ENCODE data around the gene JUND. TPM values are rescaled to one million over a fixed set of nuclear protein-coding genes. Genes with fewer than 3 reads are reported as not detected.

The JUND gene
- total RNA-seq, 2 donors from 2014 or later: 521 to 844 TPM

DNA sequence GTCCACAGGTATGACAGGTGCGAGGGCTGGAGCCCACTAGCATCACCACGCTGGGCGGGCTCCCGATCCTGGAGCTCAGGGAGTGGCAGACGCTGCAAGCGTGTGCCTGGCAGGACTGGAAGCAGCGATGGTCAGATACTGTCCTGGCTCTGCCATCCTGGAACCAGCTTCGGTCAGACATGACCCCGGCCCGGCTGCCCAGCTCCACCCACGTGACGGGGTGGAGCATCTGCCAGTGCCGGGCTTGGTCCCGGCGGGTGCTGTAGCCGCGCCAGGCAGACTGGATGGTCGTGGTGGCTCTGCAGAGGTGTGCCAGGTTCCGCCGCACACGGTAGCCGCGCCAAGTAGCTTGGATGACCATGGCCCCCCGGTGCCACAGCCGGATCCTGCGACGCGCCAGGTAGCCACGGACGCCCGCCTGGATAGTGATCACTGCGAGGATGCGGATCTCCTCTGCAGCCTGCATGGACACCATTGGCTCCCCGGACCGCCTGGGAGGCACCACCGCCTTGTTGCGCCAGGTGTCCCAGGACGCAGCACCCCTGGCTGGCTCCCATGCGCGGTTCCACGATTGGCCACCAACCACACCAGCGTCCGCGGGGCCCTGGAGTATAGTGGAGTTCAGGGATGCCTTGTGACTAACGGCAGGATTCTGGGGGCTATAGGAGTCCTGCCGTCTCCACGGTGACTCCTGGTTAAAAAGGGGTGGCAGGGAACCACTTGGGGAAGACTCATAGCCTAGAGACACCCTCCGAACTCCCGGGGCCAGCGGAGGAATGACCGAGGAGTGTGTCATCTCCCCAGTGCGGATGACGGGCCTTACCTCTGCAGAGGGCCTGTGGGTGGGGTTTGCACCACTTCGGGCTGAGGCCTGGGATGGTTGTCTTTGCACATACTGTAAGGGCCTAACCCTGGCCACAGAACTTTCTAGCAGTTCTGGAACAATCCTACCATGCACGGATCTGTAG is 23.6 kb downstream of the JUND start:
- Histone ChIP-seq H3K4me3 (no peak overlapping the region), H3K9me3 (no peaks in the 10 kb centered on the region), H3K27ac (no peak overlapping the region), H3K36me3 (no peaks in the 10 kb centered on the region), H3K4me1 (replicated peaks) (no peaks in the 10 kb centered on the region), H3K27me3 (replicated peaks; ENCODE audit: insufficient read depth) (no peaks in the 10 kb centered on the region)
- DNase-seq (ENCODE audit: low spot score): no peak
- intact Hi-C loops (cut with DNase I): no loop called here
- WGBS: 90% methylated on average over 39 of the region's 55 CpGs
- TF ChIP-seq, protein P1, sequence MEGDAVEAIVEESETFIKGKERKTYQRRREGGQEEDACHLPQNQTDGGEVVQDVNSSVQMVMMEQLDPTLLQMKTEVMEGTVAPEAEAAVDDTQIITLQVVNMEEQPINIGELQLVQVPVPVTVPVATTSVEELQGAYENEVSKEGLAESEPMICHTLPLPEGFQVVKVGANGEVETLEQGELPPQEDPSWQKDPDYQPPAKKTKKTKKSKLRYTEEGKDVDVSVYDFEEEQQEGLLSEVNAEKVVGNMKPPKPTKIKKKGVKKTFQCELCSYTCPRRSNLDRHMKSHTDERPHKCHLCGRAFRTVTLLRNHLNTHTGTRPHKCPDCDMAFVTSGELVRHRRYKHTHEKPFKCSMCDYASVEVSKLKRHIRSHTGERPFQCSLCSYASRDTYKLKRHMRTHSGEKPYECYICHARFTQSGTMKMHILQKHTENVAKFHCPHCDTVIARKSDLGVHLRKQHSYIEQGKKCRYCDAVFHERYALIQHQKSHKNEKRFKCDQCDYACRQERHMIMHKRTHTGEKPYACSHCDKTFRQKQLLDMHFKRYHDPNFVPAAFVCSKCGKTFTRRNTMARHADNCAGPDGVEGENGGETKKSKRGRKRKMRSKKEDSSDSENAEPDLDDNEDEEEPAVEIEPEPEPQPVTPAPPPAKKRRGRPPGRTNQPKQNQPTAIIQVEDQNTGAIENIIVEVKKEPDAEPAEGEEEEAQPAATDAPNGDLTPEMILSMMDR (IDR thresholded peaks at IDR 0.05): no peak
- no peak for TF ChIP-seq POLR2AphosphoS5 (IDR thresholded peaks at IDR 0.05)
- no peak for TF ChIP-seq POLR2A (IDR thresholded peaks at IDR 0.05)

DNA sequence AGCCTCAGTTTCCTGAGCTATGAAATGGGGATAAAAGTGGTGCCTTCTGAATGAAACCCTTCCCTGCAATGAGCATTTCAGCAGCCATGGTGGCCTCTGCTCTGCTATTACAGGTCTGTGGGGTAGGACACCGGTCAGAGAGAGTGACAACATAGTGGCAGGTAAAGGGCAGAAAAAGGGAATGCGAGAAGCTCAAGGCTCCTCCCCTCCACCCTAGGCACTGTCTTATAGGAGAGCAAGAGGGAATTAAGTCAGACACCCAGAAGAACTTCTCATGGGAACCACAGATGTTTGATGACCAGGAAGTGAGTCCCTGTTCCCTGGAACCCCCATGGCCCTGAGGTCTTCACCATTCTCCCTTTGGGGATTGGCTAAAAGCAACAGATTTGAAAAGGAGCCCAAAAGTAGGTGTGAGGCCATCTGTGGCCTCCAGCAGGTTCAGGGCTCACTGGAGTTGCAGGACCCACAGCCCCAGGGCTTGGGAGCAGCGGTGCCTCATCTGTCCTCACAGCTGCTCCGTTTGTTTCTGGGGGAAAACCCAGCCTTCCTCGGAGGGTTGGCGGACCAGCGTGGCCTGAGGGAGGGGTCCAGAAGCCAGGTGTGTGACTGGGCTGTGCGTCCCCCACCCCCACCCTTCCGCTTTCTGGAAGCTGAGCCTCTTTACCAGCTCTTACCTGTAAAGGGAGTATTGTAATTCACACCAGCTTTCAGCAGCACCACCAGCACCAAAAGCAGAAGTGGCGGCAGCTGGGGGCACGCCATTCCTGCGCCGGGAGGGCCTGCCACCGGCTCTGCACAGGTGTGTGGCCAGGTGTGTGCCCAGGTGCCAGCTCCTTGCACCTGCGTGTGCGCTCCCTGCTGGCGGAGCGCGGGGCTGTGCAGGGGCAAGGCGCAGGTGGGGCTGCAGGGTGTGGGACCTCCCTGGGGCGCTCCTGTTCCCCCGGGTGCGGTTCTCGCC is 26.6 kb downstream of the JUND start:
- DNase-seq (ENCODE audit: low spot score): no peak
- no peak for TF ChIP-seq POLR2AphosphoS5 (IDR thresholded peaks at IDR 0.05)
- TF ChIP-seq, protein P1 (IDR thresholded peaks at IDR 0.05): peak in 1 of 4 experiments; percentile 45
- TF ChIP-seq POLR2A (IDR thresholded peaks at IDR 0.05): no peak
- no peaks in the 10 kb centered on the region for H3K27me3 ChIP-seq (replicated peaks; ENCODE audit: insufficient read depth)
- H3K36me3 ChIP-seq: no peaks in the 10 kb centered on the region
- H3K4me3 ChIP-seq: no peak overlapping the region
- intact Hi-C loops (cut with DNase I): loop anchor here (5.0 kb wide), 2 partner anchors 63 to 143 kb away; partner anchors contain the start of gene MPV17L2
- no peaks in the 10 kb centered on the region for H3K9me3 ChIP-seq
- no peaks in the 10 kb centered on the region for H3K4me1 ChIP-seq (replicated peaks)
- WGBS: 17% methylated on average over 24 of the region's 24 CpGs
- H3K27ac ChIP-seq: no peak overlapping the region

DNA sequence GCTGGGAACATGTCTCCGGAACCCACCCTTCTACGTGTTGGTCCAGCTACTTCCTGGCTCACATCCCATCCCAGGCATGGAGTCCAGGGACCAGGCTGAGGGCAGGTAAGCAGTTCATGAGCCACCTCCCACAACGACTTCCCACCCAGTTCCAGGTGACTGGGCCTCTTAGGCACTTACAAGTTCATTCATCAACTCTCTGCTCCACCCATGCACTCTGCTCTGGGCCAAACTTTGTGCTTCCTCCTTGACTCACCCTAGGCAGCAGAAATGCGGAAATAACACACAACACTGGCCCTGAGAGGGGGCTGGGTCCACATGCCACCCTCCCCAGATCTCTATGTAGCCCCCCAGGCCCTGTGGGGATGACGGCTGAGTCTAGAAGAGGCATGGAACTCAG is 27.7 kb downstream of the JUND start:
- intact Hi-C loops (cut with DNase I): loop anchor here (5.0 kb wide), 2 partner anchors 61 to 141 kb away; partner anchors contain the start of gene MPV17L2
- Histone ChIP-seq H3K36me3 (no peaks in the 10 kb centered on the region), H3K4me3 (no peak overlapping the region), H3K27ac (no peak overlapping the region), H3K4me1 (replicated peaks) (no peaks in the 10 kb centered on the region), H3K27me3 (replicated peaks; ENCODE audit: insufficient read depth) (no peaks in the 10 kb centered on the region), H3K9me3 (no peaks in the 10 kb centered on the region)
- 34% methylated on average over 5 of the region's 5 CpGs for WGBS
- no peak for TF ChIP-seq POLR2A (IDR thresholded peaks at IDR 0.05)
- TF ChIP-seq, protein P1 (IDR thresholded peaks at IDR 0.05): no peak
- TF ChIP-seq POLR2AphosphoS5 (IDR thresholded peaks at IDR 0.05): no peak
- no peak for DNase-seq (ENCODE audit: low spot score)

DNA sequence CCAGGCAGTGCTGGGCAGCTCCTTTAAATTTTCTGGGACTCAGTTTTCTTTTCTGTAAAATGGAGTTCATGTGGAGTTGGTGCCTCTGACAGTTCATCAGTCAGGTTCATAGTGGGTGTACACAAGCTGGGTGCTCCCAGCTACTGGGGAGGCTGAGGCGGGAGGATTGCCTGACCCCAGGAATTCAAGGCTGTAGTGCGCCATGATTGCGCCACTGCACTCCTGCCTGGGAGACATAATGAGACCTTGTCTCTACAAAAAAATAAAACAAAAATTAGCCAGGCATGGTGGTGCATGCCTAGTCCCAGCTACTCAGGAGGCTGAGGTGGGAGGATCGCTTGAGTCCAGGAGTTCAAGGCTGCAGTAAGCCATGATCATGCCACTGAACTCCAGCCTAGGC is 28.3 kb downstream of the JUND start:
- no peaks in the 10 kb centered on the region for H3K27me3 ChIP-seq (replicated peaks; ENCODE audit: insufficient read depth)
- no peak for TF ChIP-seq POLR2AphosphoS5 (IDR thresholded peaks at IDR 0.05)
- no peak for TF ChIP-seq POLR2A (IDR thresholded peaks at IDR 0.05)
- TF ChIP-seq, protein P1 (IDR thresholded peaks at IDR 0.05): no peak
- H3K4me1 ChIP-seq (replicated peaks): no peaks in the 10 kb centered on the region
- no peak overlapping the region for H3K4me3 ChIP-seq
- H3K27ac ChIP-seq: no peak overlapping the region
- DNase-seq (ENCODE audit: low spot score): no peak
- H3K36me3 ChIP-seq: no peaks in the 10 kb centered on the region
- no peaks in the 10 kb centered on the region for H3K9me3 ChIP-seq
- intact Hi-C loops (cut with DNase I): loop anchor here (5.0 kb wide), 2 partner anchors 61 to 141 kb away; partner anchors contain the start of gene MPV17L2
- WGBS: 84% methylated on average over 4 of the region's 4 CpGs

Measured in prostate gland (tissue), 2 donors.